Measurements from ENCODE around the gene GNB2.
A peak's percentile ranks its signal among the peaks of the same experiment; 100 is the strongest.

The GNB2 gene

GRCh38 chr7:100682991-100683658 lies 9.6 kb downstream of the GNB2 start:
- Mint-ChIP-seq H3K4me3 (no peak overlapping the region), H3K4me1 (peaks cover 17% of the 10 kb centered on the region), H3K27ac (peak overlapping the region; percentile 68), H3K36me3 (ENCODE audit: low read depth) (peaks cover 16% of the 10 kb centered on the region), H3K27me3 (ENCODE audit: low read depth, poor library complexity) (no peaks in the 10 kb centered on the region), H3K9me3 (no peaks in the 10 kb centered on the region)
- no peak for DNase-seq
- no peak for TF ChIP-seq CTCF (IDR thresholded peaks at IDR 0.05)

GRCh38 chr7:100683659-100684533 lies 10.4 kb downstream of the GNB2 start:
- no peak for DNase-seq
- H3K9me3 Mint-ChIP-seq, result no peaks in the 10 kb centered on the region
- no peak for TF ChIP-seq CTCF (IDR thresholded peaks at IDR 0.05)
- peaks cover 17% of the 10 kb centered on the region for H3K36me3 Mint-ChIP-seq (ENCODE audit: low read depth)
- no peak overlapping the region for H3K4me3 Mint-ChIP-seq
- H3K27ac Mint-ChIP-seq, result peak overlapping the region; percentile 68
- peaks cover 21% of the 10 kb centered on the region for H3K4me1 Mint-ChIP-seq
- H3K27me3 Mint-ChIP-seq (ENCODE audit: low read depth, poor library complexity), result no peaks in the 10 kb centered on the region

GRCh38 chr7:100684534-100685042 lies 11.0 kb downstream of the GNB2 start:
- no peak for DNase-seq
- Mint-ChIP-seq H3K9me3 (no peaks in the 10 kb centered on the region), H3K36me3 (ENCODE audit: low read depth) (peaks cover 21% of the 10 kb centered on the region), H3K4me1 (peaks cover 22% of the 10 kb centered on the region), H3K27me3 (ENCODE audit: low read depth, poor library complexity) (no peaks in the 10 kb centered on the region), H3K4me3 (no peak overlapping the region), H3K27ac (no peak overlapping the region)
- TF ChIP-seq CTCF (IDR thresholded peaks at IDR 0.05), result no peak

- H3K27ac Mint-ChIP-seq, result no peak overlapping the region
- no peak for TF ChIP-seq CTCF (IDR thresholded peaks at IDR 0.05)
- peaks cover 18% of the 10 kb centered on the region for H3K36me3 Mint-ChIP-seq (ENCODE audit: low read depth)
- no peaks in the 10 kb centered on the region for H3K9me3 Mint-ChIP-seq
- H3K4me3 Mint-ChIP-seq, result no peak overlapping the region
- H3K27me3 Mint-ChIP-seq (ENCODE audit: low read depth, poor library complexity), result no peaks in the 10 kb centered on the region
- H3K4me1 Mint-ChIP-seq, result peaks cover 23% of the 10 kb centered on the region
- DNase-seq, result no peak
Observed at GRCh38 chr7:100685049-100685605, 11.6 kb downstream of the GNB2 start.

- no peak for DNase-seq
- H3K4me3 Mint-ChIP-seq, result no peak overlapping the region
- H3K27ac Mint-ChIP-seq, result peak overlapping the region; percentile 66
- no peak for TF ChIP-seq CTCF (IDR thresholded peaks at IDR 0.05)
- H3K36me3 Mint-ChIP-seq (ENCODE audit: low read depth), result peaks cover 15% of the 10 kb centered on the region
- H3K27me3 Mint-ChIP-seq (ENCODE audit: low read depth, poor library complexity), result no peaks in the 10 kb centered on the region
- H3K4me1 Mint-ChIP-seq, result peaks cover 21% of the 10 kb centered on the region
- H3K9me3 Mint-ChIP-seq, result no peaks in the 10 kb centered on the region
Observed at GRCh38 chr7:100685631-100686145, 12.1 kb downstream of the GNB2 start.
